HUES48 (cell line): ENCODE data around the gene ASPG.

Source experiments
- H3K27ac ChIP-seq: one replicate; pipeline ENCODE4 v1.7.0; 2013; ENCODE audit warnings: low read depth, low read length, inconsistent platforms
- H3K27me3 ChIP-seq: 2 replicates; pipeline ENCODE4 v1.6.1; 2013; ENCODE audit warnings: mild to moderate bottlenecking, low read length; ENCODE audit not compliant: control insufficient read depth, insufficient read depth
- H3K36me3 ChIP-seq: 2 replicates; pipeline ENCODE4 v1.6.1; 2013; ENCODE audit warnings: low read length; ENCODE audit not compliant: control insufficient read depth, insufficient read depth
- H3K4me1 ChIP-seq: 2 replicates; pipeline ENCODE4 v1.6.1; 2013; ENCODE audit warnings: mild to moderate bottlenecking, low read length; ENCODE audit not compliant: control insufficient read depth, insufficient read depth
- H3K4me3 ChIP-seq: 2 replicates; pipeline ENCODE4 v1.5.1; 2013; ENCODE audit warnings: mild to moderate bottlenecking, low read depth, low read length
- H3K9ac ChIP-seq: 2 replicates; pipeline ENCODE4 v1.6.1; 2013; ENCODE audit warnings: mild to moderate bottlenecking, low read depth, low read length, moderate library complexity
- H3K9me3 ChIP-seq: 2 replicates; pipeline ENCODE4 v1.6.1; 2013; ENCODE audit warnings: low read length; ENCODE audit not compliant: control insufficient read depth, insufficient read depth

The ASPG gene

DNA sequence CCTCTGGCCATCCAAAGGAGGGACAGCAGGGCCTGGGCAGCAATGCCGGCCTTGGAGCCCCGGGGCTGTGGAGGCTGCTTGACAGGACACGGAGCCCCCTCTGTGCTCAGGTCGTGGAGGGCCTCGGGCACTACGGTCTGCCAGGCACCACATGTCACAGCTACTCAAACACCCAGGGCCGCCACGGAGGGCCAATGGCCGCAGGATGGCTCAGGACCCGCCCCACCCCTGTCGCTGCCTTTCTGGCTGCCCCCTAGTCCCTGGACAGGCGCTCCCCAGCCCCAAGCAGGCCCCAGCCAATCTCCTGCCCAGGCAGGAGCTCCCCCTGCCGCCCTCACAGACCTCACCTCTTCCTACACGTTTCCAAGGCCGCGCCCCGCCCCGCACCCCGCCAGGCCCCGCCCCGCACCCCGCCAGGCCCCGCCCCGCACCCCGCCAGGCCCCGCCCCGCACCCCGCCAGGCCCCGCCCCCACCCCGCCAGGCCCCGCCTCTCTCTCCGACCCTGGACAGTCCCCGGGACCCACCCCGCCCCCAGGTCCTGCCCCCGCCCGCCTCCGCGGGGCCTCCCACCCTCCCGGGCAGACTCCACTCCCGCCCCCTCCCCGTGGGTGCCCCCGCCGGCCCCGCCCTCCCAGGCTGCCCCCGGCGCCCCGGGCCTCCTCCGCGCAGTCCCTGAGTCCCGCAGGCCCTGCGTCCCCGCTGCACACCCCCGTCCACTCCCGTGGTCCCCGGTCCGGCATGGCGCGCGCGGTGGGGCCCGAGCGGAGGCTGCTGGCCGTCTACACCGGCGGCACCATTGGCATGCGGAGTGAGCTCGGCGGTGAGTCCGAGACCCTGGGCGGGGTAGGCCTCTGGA is at the start of gene ASPG:
TSS of gene ASPG (plus strand) at position 669 of the 857 bp plus-strand sequence. CDS start at position 740, 71 bp downstream.
- Histone ChIP-seq H3K9ac (no peak within 1 kb of the TSS), H3K36me3 (no peaks in the 10 kb centered on the region), H3K9me3 (no peaks in the 10 kb centered on the region), H3K27me3 (peaks cover 5% of the 10 kb centered on the region; the same call in 1 of the 2 replicates), H3K4me1 (no peaks in the 10 kb centered on the region; the same call in 1 of the 2 replicates), H3K27ac (no peak within 1 kb of the TSS), H3K4me3 (peak within 1 kb of the TSS; percentile 54)

- H3K9ac ChIP-seq: no peak overlapping the region
- H3K4me1 ChIP-seq: no peaks in the 10 kb centered on the region
Observed at GRCh38 chr14:104036212-104036611, 49.3 kb upstream of the ASPG start.

GRCh38 chr14:104037074-104037473 is 48.4 kb upstream of the ASPG start:
- no peak overlapping the region for H3K9ac ChIP-seq
- H3K9me3 ChIP-seq: no peaks in the 10 kb centered on the region
- no peaks in the 10 kb centered on the region for H3K27me3 ChIP-seq
- H3K36me3 ChIP-seq: no peaks in the 10 kb centered on the region
- no peak overlapping the region for H3K4me3 ChIP-seq
- no peak overlapping the region for H3K27ac ChIP-seq
- H3K4me1 ChIP-seq: no peaks in the 10 kb centered on the region

More at GRCh38 chr14:104036212-104036611, 49.3 kb upstream of the ASPG start:
- H3K4me3 ChIP-seq: no peak overlapping the region
- no peak overlapping the region for H3K27ac ChIP-seq
- H3K27me3 ChIP-seq: no peaks in the 10 kb centered on the region
- no peaks in the 10 kb centered on the region for H3K9me3 ChIP-seq
- no peaks in the 10 kb centered on the region for H3K36me3 ChIP-seq

DNA sequence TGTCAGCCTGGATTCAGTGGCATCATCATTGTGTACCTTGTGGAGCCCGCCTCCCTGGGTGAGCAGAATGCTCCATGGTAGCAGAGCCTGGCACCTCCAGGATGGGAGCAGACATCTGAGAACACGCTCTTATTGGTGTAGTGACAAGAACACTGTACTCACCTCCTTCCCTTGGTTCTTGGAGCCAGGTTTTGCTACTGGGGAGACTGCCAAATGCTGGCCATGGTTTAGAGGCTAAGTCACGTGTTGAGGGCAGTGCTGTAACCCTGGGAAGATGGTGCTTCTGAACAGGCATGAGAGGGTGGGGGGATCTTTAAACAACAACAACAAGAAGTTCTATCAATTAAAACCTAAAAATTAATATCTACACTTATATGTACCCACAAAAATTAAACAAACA is 47.6 kb upstream of the ASPG start:
- no peaks in the 10 kb centered on the region for H3K27me3 ChIP-seq
- H3K4me1 ChIP-seq: no peaks in the 10 kb centered on the region
- H3K9ac ChIP-seq: no peak overlapping the region
- H3K27ac ChIP-seq: no peak overlapping the region
- no peaks in the 10 kb centered on the region for H3K36me3 ChIP-seq
- H3K4me3 ChIP-seq: no peak overlapping the region
- H3K9me3 ChIP-seq: no peaks in the 10 kb centered on the region

DNA sequence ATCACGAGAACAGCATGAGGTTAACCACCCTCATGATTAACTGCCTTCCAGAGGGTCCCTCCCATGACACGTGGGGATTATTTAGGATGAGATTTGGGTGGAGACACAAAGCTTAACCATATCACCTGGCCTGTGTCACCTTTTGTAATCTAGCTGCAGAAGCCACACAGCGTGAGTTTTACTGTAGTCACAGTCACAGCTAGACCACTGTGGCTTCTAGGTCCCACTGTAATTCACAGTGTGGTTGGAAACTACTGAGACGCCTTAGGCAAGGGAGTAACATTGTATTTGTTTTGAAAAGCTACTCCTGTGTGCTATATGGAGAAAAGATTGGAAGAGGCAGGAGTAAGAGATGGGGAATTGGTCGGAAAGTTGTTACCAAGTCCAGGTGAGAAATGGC is 46.3 kb upstream of the ASPG start:
- Histone ChIP-seq H3K27me3 (no peaks in the 10 kb centered on the region), H3K36me3 (no peaks in the 10 kb centered on the region), H3K27ac (no peak overlapping the region)

GRCh38 chr14:104040539-104040938 is 45.0 kb upstream of the ASPG start:
- no peak overlapping the region for H3K27ac ChIP-seq
- no peak overlapping the region for H3K4me3 ChIP-seq
- no peaks in the 10 kb centered on the region for H3K4me1 ChIP-seq
- H3K27me3 ChIP-seq: no peaks in the 10 kb centered on the region
- no peaks in the 10 kb centered on the region for H3K36me3 ChIP-seq
- H3K9ac ChIP-seq: no peak overlapping the region
- H3K9me3 ChIP-seq: no peaks in the 10 kb centered on the region

More for the DNA sequence above, 46.3 kb upstream of the ASPG start:
- H3K4me1 ChIP-seq: no peaks in the 10 kb centered on the region
- H3K4me3 ChIP-seq: no peak overlapping the region
- H3K9ac ChIP-seq: no peak overlapping the region
- H3K9me3 ChIP-seq: no peaks in the 10 kb centered on the region

DNA sequence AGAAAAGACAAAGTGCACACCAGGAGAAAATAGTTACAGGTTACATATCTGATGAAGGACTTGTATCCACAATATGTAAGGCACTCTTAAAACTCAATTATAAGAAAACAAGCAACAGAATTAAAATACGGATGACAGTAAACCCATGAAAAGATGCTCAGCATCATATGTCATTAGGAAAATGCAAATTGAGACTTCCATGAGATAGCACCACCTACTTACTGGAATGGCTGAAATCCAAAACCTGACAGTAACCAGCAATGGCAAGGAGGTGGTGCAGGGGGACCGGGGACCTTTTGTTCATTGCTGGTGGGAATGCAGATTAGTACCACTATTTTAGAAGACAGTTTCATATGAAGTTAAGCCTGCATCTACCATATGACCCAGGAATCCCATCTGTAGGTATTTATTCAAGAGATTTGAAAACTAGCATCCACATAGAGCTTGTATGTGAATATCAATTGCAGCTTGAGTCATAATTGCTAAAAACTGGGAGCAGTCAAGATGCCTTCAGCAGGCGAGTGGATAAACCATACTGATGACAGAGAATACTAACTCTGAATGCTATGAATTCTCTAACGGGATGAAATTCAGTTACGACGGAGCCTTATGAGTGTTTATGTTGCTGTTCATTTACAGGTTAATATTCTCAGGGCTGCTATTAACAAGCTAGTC is 43.9 kb upstream of the ASPG start:
- no peak overlapping the region for H3K27ac ChIP-seq
- H3K9me3 ChIP-seq: no peaks in the 10 kb centered on the region
- H3K36me3 ChIP-seq: no peaks in the 10 kb centered on the region
- H3K4me3 ChIP-seq: no peak overlapping the region
- H3K9ac ChIP-seq: no peak overlapping the region
- H3K4me1 ChIP-seq: no peaks in the 10 kb centered on the region
- no peaks in the 10 kb centered on the region for H3K27me3 ChIP-seq

DNA sequence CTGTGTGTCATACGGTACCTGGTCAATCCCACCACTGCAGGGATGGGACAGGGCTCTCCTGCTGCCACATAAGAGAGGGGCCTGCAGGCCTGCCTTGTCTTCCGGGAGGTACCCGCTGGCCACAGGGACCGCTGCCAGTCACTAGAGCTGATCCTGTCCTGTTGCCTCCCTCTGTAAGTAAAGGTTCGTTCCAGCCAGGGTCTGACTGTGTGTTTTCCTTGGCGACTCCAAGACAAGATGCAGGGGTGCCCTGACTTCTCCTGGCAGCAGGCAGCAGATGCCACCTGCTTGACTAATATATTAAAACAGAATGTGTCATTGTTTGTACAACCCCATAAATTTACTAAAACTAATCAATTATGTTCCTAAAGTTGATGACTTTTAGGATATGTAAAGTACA is 41.5 kb upstream of the ASPG start:
- Histone ChIP-seq H3K27me3 (no peaks in the 10 kb centered on the region), H3K9me3 (no peaks in the 10 kb centered on the region), H3K9ac (no peak overlapping the region), H3K27ac (no peak overlapping the region), H3K36me3 (no peaks in the 10 kb centered on the region), H3K4me1 (no peaks in the 10 kb centered on the region), H3K4me3 (no peak overlapping the region)

DNA sequence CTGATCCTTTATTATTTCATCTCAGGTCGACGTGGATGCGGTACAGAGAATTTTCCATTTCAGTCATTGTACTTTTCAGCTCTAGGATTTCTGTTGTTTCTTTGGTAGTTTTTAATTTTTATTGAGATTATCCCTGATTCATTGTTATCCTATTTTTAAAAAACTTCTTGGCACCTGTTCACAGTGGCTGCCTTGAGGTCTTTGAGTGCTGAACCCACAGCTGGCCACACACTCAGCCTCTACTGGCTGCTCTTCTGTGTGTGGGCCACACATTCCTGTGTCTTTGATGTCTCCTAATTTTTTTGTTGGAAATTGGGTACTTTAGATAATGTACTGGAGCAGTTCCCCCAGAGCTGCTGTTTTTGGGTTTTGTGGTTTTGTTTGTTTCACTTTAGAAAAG is 37.7 kb upstream of the ASPG start:
- Histone ChIP-seq H3K27ac (no peak overlapping the region), H3K4me1 (no peaks in the 10 kb centered on the region), H3K9ac (no peak overlapping the region), H3K36me3 (no peaks in the 10 kb centered on the region), H3K27me3 (no peaks in the 10 kb centered on the region), H3K4me3 (no peak overlapping the region), H3K9me3 (no peaks in the 10 kb centered on the region)

- no peak overlapping the region for H3K9ac ChIP-seq
- H3K4me3 ChIP-seq: no peak overlapping the region
- H3K4me1 ChIP-seq: no peaks in the 10 kb centered on the region
- no peaks in the 10 kb centered on the region for H3K9me3 ChIP-seq
- H3K27ac ChIP-seq: no peak overlapping the region
- H3K36me3 ChIP-seq: no peaks in the 10 kb centered on the region
- H3K27me3 ChIP-seq: no peaks in the 10 kb centered on the region
Observed at GRCh38 chr14:104048758-104049507, 36.6 kb upstream of the ASPG start.
